Sciatic nerve (tissue), 2 donors: ENCODE data around the gene C15orf62. TPM values are rescaled to one million over a fixed set of nuclear protein-coding genes. Genes with fewer than 3 reads are reported as not detected.

Experiments used
- ATAC-seq: fragments of 200-7000 bp; cut with Tn5 transposase; one replicate; pipeline ENCODE4 v1.9.1; 2020; ENCODE audit warnings: mild to moderate bottlenecking, moderate library complexity
- DNase-seq: peaks from one replicate; pipeline ENCODE4 v3.0.0-alpha.2; 2020; ENCODE audit warnings: low spot score
- intact Hi-C: fragments of 100-400 bp; cut with DNase I; formaldehyde crosslinking; loops from one replicate; pipeline ENCODE4 v1.14.2; 2022
- total RNA-seq: library from RNA; stranded (reverse); fragmentation: NEBNext Ultra II Directional; extraction: Animal tissue kit (Norgen Biotek cat#: 25700); gene quantifications from one replicate; pipeline ENCODE4 v1.2.1, GENCODE V29; 2021
- donor health status: DM: no; HTN: no; CAD: no.
- donor health status: DM: no; HTN: no; CAD: no.

Gene C15orf62
- total RNA-seq, 1 donor from 2014 or later, result 0.49 TPM

GRCh38 chr15:40754574-40754882, 15.3 kb upstream of the C15orf62 start:
- intact Hi-C loops, result no loop called here

GRCh38 chr15:40754883-40755811, 14.6 kb upstream of the C15orf62 start, which contains the start of gene RMDN3:
TSS of gene RMDN3 (minus strand) at chr15:40755254. CDS start at chr15:40754783, 471 bp downstream.
- intact Hi-C loops, result no loop called here
- peak; percentile 96 for DNase-seq
- peak; percentile 99 for ATAC-seq

More at GRCh38 chr15:40754574-40754882, 15.3 kb upstream of the C15orf62 start:
- peak; percentile 33 for ATAC-seq
- no peak for DNase-seq

GRCh38 chr15:40755812-40756208, 14.0 kb upstream of the C15orf62 start:
- ATAC-seq (no peak), DNase-seq (no peak)
- intact Hi-C loops, result no loop called here

- ATAC-seq (no peak), DNase-seq (no peak)
- intact Hi-C loops, result no loop called here
These were observed 12.8 kb upstream of the C15orf62 start for GRCh38 chr15:40756938-40757337.

- no peak for DNase-seq
- intact Hi-C loops, result no loop called here
- no peak for ATAC-seq
These were observed 9.8 kb upstream of the C15orf62 start for GRCh38 chr15:40759961-40760360.

- ATAC-seq (peak; percentile 6), DNase-seq (peak; percentile 84)
- intact Hi-C loops, result no loop called here
These were observed 6.6 kb upstream of the C15orf62 start for GRCh38 chr15:40762919-40763800.

GRCh38 chr15:40763801-40764628, 5.8 kb upstream of the C15orf62 start, which contains the start of gene GCHFR:
TSS of gene GCHFR (plus strand) at chr15:40764068. CDS start at chr15:40764181, 113 bp downstream.
- DNase-seq, result peak; percentile 88
- peak; percentile 78 for ATAC-seq

GRCh38 chr15:40764629-40765103, 5.1 kb upstream of the C15orf62 start:
- intact Hi-C loops, result no loop called here
- ATAC-seq (peak; percentile 16), DNase-seq (no peak)

More at GRCh38 chr15:40763801-40764628, 5.8 kb upstream of the C15orf62 start, which contains the start of gene GCHFR:
- intact Hi-C loops, result no loop called here

- no peak for ATAC-seq
These were observed 3.5 kb upstream of the C15orf62 start for GRCh38 chr15:40766194-40766815.

GRCh38 chr15:40766906-40767837, 2.6 kb upstream of the C15orf62 start:
- DNase-seq (no peak), ATAC-seq (no peak)
- intact Hi-C loops, result loop anchor here (1.0 kb wide), 1 partner anchor 33 kb away; no protein-coding TSS in a partner anchor

More at GRCh38 chr15:40766194-40766815, 3.5 kb upstream of the C15orf62 start:
- DNase-seq, result no peak
- intact Hi-C loops, result loop anchor here (1.0 kb wide), 1 partner anchor 34 kb away; no protein-coding TSS in a partner anchor

- DNase-seq (no peak), ATAC-seq (no peak)
- intact Hi-C loops, result no loop called here
These were observed 1.8 kb upstream of the C15orf62 start for GRCh38 chr15:40767838-40768500.

GRCh38 chr15:40768521-40769273, 1.1 kb upstream of the C15orf62 start:
- intact Hi-C loops, result no loop called here
- no peak for ATAC-seq
- DNase-seq, result no peak

- ATAC-seq (no peak), DNase-seq (no peak)
- intact Hi-C loops, result loop anchor here (5.0 kb wide), 1 partner anchor 1273 kb away; no protein-coding TSS in a partner anchor
These were observed 454 bp downstream of the C15orf62 start for GRCh38 chr15:40770147-40770721.

- no peak for ATAC-seq
These were observed 1.5 kb downstream of the C15orf62 start for GRCh38 chr15:40771242-40771641.

GRCh38 chr15:40772014-40772413, 2.2 kb downstream of the C15orf62 start:
- DNase-seq (no peak), ATAC-seq (peak; percentile 20)
- intact Hi-C loops, result loop anchor here (5.0 kb wide), 1 partner anchor 1275 kb away; no protein-coding TSS in a partner anchor

More at GRCh38 chr15:40771242-40771641, 1.5 kb downstream of the C15orf62 start:
- intact Hi-C loops, result loop anchor here (5.0 kb wide), 1 partner anchor 1274 kb away; no protein-coding TSS in a partner anchor
- no peak for DNase-seq
